Inflammatory macrophage treated with lipopolysaccharide for 4 hours (primary cell): ENCODE results near the gene CCDC40.

Experiments used
- DNase-seq: peaks from one replicate; pipeline ENCODE4 v3.0.0-alpha.2; 2020

CCDC40 gene

GRCh38 chr17:80053102-80053501 lies 16.7 kb downstream of the CCDC40 start:
- DNase-seq, result no peak

GRCh38 chr17:80055597-80055996 lies 19.2 kb downstream of the CCDC40 start:
- DNase-seq, result no peak

- DNase-seq, result no peak
Measured at GRCh38 chr17:80058311-80058955, 22.0 kb downstream of the CCDC40 start.

DNA sequence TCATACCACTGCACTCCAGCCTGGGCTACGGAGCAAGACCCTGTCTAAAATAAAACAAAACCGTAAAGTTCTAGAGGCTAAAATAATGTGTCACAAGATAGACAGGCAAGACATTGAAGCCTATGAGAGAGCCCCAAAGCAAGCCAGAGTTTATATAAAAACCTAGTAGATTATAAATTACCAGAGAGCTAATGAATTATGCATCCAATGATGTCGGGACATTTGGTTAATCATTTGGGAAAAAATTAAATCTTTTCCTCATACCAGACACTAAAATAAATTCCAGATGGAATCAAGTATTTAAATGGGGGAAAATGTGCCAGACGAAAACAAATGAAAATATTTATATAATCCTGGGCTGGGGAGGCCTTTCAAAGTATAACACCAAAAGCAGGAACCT lies 24.2 kb downstream of the CCDC40 start:
- no peak for DNase-seq

DNA sequence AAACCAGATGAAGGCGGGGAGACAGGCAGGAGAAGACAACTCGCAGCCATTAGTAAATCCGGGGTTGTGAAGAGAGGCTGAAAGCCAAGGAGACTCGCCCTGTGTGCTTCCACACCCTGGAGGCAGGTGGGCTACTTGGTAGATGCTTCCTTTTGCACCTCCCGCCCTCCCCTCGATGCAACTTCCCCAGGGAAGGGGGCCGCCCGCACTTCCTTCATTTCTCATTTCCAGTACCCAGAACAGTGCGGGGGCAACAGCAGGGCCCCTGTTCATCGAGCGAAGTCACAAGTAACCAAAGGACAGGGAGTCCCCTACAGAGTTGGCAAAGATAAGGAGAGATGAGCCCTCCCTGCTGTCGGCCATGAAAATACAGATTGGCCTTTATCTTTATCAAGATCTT lies 25.0 kb downstream of the CCDC40 start:
- DNase-seq, result no peak

DNA sequence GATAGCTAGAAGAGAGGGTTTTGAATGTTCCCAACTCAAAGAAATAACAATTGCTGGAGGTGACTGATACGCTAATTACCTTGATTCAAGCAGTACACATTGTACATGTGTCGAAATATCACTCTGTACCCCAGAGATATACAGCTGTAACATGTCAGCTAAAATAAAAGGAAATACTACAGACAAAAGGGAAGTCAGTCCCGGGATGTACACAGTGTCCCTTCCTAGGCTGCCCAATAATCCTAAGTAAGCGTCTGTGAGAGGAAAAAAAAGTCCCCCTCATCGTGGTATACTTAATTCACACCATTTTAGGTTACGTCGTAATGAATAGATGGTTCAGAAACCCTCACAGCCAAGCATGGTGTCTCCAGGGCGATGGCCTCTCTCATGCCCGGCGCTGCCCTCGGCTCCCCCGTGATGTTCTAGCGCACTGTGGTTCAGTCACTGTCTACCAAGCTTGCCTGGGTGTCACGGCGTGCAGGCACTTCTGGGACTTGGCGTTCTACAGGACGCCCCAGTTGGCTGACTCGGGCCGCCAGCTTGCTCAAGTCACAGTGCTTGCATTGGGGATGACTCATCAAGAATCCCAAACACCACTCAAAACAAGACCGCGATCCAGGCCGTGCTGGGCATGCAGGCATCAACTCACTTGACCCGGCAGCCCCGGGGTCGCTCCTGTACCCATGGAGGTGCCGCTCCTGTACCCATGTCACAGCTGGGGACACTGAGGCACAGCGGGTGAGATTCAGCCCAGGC lies 27.6 kb downstream of the CCDC40 start:
- peak; percentile 66 for DNase-seq

GRCh38 chr17:80064696-80065095 lies 28.3 kb downstream of the CCDC40 start:
- no peak for DNase-seq

- DNase-seq, result no peak
Measured at GRCh38 chr17:80065478-80066170, 29.2 kb downstream of the CCDC40 start.

DNA sequence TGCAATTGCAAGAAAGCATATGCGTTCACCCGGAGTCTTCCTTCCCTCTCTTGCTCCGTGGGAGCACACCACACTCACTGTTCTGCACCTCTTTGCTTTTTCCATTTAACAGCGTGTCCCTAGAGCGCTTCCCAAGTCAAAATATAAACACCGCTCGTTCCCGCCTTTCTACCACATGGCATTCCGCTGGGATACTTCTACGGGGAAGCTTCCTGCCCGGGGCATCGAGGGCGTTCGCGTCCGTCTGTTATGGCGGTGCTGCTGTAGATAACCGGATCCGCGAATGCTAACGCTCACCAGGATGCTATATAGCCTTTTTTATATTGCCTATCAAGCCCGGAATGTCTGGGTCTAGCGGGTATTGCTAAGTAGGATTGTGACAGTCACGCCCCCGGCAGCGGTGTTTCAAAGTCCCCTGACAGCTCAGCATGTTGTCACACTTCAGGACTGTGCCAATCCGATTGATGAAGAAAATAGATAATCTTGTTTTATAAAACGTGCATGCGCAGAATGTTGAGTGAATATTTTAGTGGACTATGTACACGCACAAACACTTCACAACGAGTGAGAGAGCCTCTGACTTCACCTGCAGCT lies 31.0 kb downstream of the CCDC40 start:
- no peak for DNase-seq

DNA sequence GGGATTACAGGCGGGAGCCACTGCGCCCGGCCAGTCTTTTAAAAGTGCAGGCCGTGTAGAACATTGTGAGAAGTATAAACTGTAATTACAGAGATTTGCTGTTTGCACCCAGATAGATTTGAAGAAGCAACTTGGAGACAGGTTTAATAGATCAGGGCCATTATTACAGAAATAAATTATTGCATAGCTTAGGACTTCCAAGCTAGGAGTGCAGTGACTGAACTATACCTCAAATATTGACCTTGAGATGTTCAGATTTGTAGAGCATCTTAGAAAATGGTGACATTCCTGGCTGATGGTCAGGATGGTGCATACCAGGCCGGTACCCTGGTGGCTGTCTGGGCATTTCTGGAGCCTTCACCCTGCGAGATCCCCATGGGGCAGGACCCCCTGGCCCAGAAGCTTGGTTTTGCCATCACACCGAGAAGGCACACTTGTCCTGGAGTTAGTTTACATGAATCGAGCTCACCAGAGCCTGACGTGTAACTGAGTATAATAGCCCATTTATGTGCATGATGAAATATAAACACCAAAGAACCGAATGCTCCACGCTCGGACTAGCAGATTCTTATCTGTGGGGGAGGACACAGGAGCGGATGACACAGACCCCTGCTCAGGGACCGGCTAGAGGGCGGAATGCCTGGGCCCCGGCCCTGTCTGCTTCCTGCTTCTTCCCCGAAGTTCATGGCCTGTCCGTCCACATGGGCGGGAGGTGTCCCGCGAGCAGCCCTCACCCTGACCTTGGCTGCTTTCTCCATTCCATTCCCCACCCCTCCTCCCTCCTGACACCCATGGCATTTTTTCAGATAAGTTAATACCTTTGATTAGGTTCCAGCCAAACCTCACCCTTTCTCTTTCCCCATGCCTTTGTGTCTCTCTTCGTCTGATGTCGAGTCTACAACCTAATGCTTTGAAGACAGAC lies 32.1 kb downstream of the CCDC40 start:
- DNase-seq, result no peak

- no peak for DNase-seq
Measured at GRCh38 chr17:80070375-80071115, 34.1 kb downstream of the CCDC40 start.

DNA sequence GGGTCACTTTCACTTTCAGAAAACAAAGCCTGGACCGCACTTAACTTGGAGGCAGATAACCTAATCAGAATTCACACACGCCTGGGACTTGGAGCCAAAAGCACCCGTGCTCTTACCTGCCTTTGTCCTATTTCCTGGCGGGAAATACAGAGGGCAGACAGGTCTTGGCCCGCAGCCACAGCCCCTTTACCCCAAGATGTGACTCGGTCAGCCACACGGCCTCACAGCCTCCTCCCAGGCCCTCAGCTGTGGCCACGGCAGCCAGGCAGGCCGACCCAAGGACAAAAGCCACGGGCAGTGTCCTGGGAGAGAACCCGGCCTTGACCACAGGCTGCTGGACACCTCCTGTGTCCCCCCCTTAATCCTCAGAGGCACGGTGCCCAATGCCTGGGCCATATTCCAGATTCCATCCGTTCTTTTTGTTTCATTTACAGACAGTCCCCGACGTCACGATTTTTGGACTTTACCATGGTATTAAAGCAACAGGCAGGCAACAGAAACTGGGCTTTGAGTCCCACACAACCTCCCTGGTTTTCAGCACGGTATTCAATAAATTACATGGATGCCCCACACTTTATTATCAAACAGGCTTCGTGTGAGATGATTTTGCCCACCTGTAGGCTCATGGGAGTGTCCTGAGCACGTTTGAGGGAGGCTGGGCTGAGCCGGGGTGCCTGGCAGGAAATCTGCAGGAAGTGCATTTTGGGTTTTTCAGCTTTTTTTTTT lies 34.8 kb downstream of the CCDC40 start:
- no peak for DNase-seq

GRCh38 chr17:80072410-80072809 lies 36.0 kb downstream of the CCDC40 start:
- no peak for DNase-seq

- no peak for DNase-seq
Measured at GRCh38 chr17:80080081-80080480, 43.6 kb downstream of the CCDC40 start.

DNA sequence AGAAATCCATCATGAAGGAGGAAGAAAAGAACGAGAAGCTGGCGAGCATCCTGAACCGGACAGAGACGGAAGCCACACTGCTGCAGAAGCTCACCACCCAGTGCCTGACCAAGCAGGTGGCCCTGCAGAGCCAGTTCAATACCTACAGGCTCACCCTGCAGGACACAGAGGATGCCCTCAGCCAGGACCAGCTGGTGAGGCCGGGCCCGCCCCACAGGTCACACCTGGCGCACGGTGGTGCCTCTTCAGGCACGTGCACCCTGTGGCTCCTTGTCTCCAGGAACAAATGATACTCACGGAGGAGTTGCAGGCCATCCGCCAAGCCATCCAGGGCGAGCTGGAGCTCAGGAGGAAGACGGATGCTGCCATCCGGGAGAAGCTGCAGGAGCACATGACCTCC lies 45.2 kb downstream of the CCDC40 start:
- DNase-seq, result no peak

DNA sequence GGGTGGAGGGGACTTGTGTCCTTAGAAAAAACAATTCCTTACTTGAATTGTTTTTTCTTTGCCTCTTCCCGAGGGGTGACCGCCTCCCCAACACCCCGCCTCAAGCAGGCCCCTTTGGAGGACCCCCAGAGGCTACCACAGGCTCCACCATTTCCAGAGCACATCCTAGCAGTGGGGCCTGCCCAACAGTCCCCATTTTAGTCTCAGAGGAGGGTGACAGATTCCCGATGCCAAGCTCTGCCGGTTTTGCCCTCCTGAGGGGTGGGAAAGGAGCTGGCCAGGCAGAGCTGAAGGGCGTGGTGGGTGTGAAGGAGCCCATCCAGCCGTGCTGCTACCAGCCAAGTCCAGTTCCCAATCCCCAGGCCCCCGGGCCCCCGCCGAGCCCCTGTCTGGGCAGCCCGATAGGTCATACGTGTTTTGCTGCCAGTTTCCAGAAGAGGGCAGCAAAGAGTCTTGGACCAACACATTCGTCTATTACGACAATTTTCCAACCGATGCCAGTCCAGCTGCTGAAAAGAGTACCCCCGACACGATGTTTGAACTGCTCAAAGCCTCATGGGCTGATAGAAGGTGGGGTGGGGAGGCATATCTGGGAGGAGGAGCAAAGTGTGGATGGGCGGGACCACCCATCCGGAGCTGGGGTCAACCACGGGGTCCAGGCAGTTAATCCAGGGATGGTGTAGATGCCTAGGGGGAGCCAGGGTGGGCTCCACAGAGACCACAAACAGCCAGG lies 46.1 kb downstream of the CCDC40 start:
- DNase-seq, result peak; percentile 81

DNA sequence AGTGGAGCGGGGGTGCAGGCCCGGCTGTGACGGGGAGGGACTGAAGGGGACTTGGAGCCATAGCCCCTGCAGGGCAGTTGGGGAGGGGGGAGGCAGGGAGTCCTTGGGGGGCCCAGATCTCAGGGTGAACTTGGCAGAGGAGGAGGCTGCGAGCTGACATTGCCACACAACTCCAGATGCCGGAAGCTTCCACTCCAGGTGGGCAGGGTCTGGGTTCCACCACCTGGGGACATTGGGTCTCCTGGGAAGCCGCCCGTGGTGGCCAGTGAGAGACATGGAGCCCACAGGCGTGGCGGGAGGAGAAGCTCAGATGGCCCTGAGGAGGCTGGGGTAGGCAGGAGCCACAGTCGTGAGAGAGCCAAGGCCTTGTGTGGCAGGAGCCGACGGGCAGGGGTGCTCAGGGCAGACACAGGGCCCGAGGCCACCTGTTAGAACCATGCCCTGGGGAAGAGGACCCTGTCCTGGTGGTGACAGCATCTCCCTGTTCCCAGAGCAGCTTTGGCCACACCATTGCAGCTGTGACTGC lies 46.8 kb downstream of the CCDC40 start:
- DNase-seq, result no peak

GRCh38 chr17:80084773-80085172 lies 48.3 kb downstream of the CCDC40 start:
- no peak for DNase-seq

DNA sequence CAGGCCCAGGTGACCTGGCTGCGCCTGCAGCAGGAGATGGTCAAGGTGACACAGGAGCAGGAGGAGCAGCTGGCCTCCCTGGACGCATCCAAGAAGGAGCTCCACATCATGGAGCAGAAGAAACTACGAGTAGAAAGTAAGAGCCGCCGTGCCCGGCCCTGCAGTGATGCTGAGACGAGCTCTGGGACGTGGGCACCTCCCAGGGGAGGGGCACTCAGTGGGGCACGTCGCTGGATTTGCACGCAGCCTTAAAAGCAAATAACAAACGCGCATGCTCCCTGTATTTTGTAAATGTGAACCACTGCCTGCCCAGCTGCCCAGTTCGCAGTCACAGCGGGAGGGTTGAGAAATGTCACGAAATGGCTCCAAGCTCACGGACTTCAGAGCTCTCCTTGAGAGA lies 49.6 kb downstream of the CCDC40 start:
- DNase-seq, result no peak

DNA sequence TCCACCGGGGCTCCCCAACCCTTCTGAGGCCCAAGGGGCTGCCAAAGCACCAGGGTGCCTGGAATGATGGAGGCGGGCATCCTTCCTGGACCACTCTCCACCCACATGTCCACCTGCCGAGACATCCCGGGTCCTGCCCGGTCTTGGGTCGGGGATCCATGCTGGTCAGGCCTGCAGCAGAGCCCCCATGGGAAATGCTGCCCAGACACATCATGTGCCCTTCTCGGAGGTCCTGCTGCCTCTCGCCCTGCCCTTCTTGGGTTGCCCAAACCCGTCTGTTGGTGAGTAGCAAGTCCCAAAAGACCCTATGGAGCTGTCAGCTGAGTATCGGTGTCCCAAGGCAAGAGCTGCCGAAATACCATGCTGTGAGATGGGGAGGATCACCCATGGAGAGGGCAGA lies 50.2 kb downstream of the CCDC40 start:
- DNase-seq, result no peak
